ENCODE measurements around the gene TMEM74B.

GRCh38 chr20:1190847-1191246, 6.1 kb upstream of the TMEM74B start:
- no peak for TF ChIP-seq POLR2AphosphoS5 (IDR thresholded peaks at IDR 0.05; ENCODE audit: low read depth, low read length)
- TF ChIP-seq POLR2A (IDR thresholded peaks at IDR 0.05; ENCODE audit: low read depth, low read length): no peak

All from GM12892 (cell line).